NCI-H2227 (cell line): ENCODE measurements around the gene ZFYVE28.
"Not testable (repeated sequence)": the region's sequence is repeated elsewhere in the genome, so short reads cannot be mapped to it uniquely, and the experiment has no call there.

Experiments used
- DNase-seq: peaks from one replicate; lab custom pipeline; 2025; ENCODE audit not compliant: unreplicated experiment; lab: John Stamatoyannopoulos, UW

ZFYVE28 gene

GRCh38 chr4:2417765-2418649 lies at the start of gene ZFYVE28:
TSS of gene ZFYVE28 (minus strand) at chr4:2418645. CDS start at chr4:2418323, 322 bp downstream.
- DNase-seq: no peak

GRCh38 chr4:2465544-2465943 lies 47.1 kb upstream of the ZFYVE28 start:
- DNase-seq: not testable (repeated sequence)

- DNase-seq: no peak
These were observed 46.6 kb upstream of the ZFYVE28 start for GRCh38 chr4:2465032-2465431.

DNA sequence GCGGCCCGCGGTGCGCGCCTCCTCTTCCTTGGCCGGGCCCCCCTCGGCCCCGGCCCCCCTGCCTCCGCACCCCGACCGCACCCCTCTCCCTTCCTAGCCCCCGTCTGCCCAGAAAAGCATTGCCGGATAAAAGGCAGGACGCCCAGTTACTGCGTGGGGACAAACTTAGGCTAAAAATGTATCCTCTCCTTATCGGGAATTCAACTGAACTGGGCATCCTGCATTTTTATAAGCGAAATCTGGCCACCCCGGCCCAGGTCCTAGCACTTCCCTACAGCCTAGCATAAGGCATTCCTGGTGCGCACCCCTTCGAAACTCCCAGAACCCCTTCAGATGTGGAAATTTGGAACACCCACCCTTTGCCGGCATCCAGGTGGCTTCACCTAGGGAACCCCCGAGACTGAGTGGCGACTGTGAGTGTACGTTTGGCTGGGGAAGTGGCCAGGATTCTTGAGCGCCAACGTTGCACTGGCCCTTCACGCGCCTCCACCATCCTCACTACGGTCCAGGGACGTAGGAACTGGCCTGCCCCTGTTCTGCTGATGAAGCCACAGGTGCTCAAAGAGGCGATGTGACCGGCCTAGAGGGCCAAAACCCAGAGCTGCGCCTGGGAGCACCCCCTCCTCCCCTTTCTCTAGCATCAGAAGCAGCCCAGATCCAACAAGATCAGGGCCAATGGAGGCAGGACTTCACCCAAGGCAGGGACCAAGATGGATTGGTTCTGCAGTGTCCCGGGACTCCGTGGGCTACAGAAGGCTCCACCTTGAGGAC lies 44.7 kb upstream of the ZFYVE28 start:
- DNase-seq: no peak

DNA sequence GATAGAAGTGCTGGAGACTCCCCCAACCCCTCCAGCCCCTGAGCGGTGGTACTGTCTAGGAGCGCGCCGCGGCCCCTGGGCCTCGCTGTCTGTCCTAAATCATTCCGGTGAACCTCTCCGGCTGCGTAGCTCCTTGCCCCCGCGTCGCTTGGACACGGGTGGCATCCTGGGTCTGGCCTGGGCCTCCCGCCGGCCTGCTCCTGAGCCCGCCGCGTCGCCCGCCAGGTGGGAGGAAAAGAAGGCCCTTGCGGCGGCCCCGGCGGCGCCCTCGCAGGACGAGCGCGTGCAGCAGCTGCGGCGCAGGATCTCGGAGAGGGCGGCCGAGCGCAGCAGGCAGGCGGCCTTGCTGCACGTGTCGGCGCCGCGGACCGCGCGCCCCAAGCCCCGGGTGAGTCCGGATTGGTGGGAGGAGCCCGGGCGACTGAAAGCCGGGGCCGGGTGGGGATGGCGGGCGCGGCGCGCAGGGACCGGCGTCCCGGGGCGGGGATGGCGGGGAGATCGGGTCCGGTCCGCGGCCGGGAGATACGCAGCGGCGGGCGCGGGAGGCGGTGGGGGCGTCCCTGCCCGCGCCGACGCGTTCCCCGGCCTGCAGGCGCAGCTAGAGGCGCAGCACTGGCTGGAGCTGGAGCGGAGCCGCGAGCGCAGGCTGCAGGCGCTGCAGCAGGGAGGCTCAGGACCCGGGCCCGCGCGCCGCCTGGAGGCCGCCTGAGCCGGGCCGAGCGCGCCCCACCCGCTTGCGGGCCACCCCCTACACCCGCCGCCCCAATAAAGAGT lies 44.0 kb upstream of the ZFYVE28 start:
- peak; percentile 82 for DNase-seq

DNA sequence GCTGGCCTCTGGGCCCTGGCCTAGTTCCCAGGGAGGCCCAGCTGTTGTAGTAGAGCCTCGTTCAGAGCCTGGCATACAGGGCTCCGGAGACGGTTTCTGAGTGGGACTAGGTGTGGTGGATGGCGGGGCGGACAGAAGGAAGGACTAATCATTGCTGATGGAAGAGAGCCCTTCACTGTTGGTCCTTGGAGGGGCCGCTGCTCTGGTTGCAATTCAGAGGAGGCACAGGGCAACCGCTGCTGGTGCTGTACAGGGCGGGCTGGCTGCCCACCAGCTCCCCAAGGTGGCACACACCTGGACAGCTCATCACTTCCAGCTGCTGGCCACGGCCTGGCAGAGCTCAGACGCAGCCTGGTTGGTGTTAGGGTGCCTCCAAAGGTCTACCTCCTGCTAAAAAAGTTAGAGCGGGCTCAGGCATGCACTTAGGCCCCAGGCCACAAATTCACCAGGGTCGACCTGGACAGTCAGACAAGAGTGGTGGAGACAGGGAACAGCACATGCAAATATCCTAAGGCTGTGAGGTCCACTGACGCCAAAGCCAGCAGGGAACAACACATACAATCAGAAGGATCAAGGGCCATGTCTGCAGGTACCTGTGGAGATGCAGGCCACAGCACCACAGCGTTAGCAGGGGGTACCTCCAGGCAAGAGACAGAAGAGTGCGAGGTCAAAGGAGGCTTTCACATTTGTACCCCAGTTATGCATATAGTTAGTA lies 43.0 kb upstream of the ZFYVE28 start:
- DNase-seq: no peak

GRCh38 chr4:2459589-2460349 lies 41.3 kb upstream of the ZFYVE28 start:
- DNase-seq: no peak

DNA sequence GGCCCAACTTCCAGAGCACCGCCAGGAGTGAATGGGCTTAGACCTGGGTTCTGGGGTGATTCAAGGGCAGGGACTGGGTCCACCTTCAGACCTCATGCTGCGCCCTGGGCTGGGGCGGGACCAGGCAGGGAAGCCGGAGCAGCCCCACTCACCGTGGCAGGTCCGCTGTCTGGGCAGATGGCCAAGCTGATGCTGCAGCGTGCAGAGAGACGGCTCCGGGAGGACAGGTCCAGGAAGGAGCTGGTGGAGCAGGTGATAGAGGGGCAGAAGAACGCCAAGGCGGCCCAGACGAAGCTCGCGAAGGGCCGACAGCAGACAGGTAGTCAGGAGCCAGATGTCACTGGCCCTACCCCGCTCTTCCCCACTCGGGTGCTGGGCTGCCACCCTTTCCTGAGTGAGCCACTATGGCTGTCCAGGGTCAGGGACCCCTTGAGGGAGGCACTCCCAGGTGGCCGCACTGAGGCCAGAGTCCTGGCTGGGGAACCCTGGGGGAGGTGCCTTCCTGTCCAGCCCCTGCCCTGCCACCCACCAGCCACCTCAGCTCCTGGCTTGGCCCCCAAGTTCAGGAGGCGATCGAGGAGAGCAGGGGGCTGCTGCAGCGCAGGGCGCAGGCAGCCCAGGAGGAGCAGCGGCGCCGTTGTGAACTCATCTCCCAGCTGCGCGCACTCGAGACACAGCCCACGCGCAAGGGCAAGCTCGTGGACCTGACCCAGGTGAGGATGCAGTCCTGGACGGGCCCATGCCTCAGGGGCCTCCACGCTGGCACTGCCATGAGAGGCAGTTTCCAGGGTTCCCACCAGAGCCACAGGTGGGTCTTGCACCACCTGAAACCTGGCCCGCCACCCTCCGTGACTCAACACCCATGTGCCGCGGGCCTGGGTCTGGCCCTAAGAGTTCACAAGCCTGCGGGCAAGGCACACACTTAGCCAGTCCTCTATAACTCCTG lies 40.4 kb upstream of the ZFYVE28 start:
- no peak for DNase-seq

GRCh38 chr4:2457481-2458295 lies 39.2 kb upstream of the ZFYVE28 start:
- no peak for DNase-seq

GRCh38 chr4:2451821-2452785 lies 33.7 kb upstream of the ZFYVE28 start:
- DNase-seq: no peak

DNA sequence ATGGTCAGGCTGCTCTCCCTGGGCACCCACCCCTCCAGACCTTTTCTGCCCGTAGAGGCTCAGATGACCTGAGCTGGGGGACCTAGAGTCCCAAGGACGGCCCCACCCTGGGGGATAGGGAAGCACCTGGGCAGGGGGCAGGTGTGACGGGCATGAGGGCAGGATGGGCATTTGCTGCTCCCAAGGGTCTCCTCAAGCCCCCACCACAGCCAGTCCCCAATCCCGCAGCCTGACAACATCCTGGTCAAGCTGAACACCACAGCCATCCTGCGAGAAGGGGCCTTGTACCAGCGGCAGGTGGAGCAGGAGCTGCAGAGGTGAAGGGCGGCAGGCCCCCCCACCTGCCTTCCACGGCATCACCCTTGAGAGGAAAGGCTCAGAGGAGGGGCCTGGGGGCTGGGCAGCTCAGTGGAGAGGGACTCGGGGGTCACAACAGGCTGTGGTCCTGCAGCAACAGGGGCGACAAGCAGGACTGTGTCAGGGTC lies 32.6 kb upstream of the ZFYVE28 start:
- DNase-seq: no peak

- DNase-seq: no peak
These were observed 32.1 kb upstream of the ZFYVE28 start for GRCh38 chr4:2450394-2451035.

GRCh38 chr4:2449511-2450392 lies 31.3 kb upstream of the ZFYVE28 start:
- DNase-seq: no peak

DNA sequence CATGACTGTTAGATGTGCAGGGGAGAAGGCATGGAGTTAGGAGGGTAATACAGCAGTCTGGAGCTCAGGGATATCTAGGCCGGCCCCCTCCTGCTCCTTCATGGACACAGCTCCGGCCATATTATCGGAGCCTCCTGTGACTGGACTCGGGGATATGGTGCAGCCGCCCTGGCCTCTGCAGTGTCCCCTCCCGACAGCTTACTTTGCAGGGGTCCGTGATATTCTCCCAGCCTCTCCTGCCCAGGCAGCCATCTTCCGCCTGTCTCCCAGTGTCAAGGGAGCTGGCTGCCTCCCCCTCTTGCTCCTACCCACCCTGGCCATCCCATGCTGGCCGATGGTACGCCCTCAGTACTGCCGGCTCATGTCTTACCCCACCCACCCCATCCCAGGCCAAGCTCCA lies 30.6 kb upstream of the ZFYVE28 start:
- no peak for DNase-seq

DNA sequence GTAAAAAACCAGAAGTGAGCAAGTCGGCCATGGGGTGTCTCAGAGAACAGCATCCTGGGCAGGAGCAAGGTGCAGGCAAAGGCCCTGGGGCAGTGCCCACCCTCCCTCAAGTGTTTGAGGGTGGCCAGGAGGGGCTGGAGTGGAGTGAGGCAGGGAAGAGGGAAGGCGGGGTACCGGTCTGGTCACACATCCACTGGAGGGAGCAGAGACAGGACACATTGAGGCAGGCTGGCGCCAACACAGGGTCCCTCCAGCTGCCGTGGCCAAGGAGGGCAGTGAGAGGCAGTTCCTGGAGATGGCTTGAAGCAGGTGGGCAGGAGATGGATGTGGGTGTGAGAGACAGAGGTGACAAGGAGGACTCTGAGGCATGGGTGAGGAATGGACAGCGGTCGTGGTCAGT lies 30.1 kb upstream of the ZFYVE28 start:
- DNase-seq: no peak
